HepG2 (cell line): ENCODE measurements around the gene TRPC4AP.
A peak's percentile ranks its signal among the peaks of the same experiment; 100 is the strongest.

Source experiments
- ATAD3A ChIP-seq: sonication (generic); formaldehyde crosslinking; IDR thresholded peaks from 2 replicates; pipeline ENCODE4 v1.4.0; 2020; ENCODE audit warnings: missing genetic modification reagents
- ETV6 ChIP-seq: sonication (generic); formaldehyde crosslinking; conservative IDR thresholded peaks from 2 replicates; pipeline ENCODE4 v1.4.0; 2020; ENCODE audit warnings: missing genetic modification reagents
- FOXA3 ChIP-seq: IDR thresholded peaks from 2 replicates; pipeline ENCODE4 v1.6.1; 2016; ENCODE audit warnings: missing genetic modification reagents, missing compliant biosample characterization
- POLR2A ChIP-seq, 2 experiments: IDR thresholded peaks; 2 replicates each; pipeline ENCODE4 v1.6.1; 2011; ENCODE audit warnings: low read depth in 2 of 2, low read length in 2 of 2, mild to moderate bottlenecking in 1 of 2, moderate library complexity in 1 of 2; ENCODE audit not compliant: insufficient read depth in 1 of 2
- RFX5 ChIP-seq: IDR thresholded peaks from 2 replicates; pipeline ENCODE4 v1.6.1; 2011; ENCODE audit warnings: low read depth, low read length, improper control_type of control experiment
- ZNF232 ChIP-seq: sonication (generic); formaldehyde crosslinking; IDR thresholded peaks from 2 replicates; pipeline ENCODE4 v1.4.0; 2020; ENCODE audit warnings: missing genetic modification reagents, borderline replicate concordance
- ZNF3 ChIP-seq: IDR thresholded peaks from 2 replicates; pipeline ENCODE4 v1.7.0; 2017; ENCODE audit warnings: inconsistent platforms
- TF ChIP-seq, protein P1 (sequence below): sonication (generic); formaldehyde crosslinking; IDR thresholded peaks from 2 replicates; pipeline ENCODE4 v1.5.0; 2020; ENCODE audit warnings: mild to moderate bottlenecking, missing genetic modification reagents, moderate library complexity
- TF ChIP-seq, protein P2 (sequence below): sonication (generic); formaldehyde crosslinking; IDR thresholded peaks from 2 replicates; pipeline ENCODE4 v1.4.0; 2020; ENCODE audit warnings: low read depth, missing genetic modification reagents

DNA sequence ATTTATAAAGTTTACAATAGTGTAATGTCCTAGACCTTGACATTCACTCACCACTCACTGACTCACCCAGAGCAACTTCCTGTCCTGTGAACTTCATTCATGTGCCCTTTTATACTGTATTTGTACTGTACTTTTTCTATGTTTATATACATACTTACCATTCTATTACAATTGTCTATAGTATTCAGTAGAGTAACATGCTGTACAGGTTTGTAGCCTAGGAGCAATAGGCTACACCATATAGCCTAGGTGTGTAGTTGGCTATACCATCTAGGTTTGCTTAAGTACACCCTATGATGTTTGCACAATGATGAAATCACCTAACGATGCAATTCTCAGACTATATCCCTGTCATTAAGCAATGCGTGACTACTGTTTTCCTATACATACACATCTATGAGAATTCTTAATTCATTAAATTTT lies 37.1 kb upstream of the TRPC4AP start:
- TF ChIP-seq ZNF232 (no peak), RFX5 (no peak), ETV6 (CRISPR knock-in tag) (no peak), ATAD3A (CRISPR knock-in tag) (no peak), POLR2A (IDR thresholded peaks at IDR 0.05; ENCODE audit: insufficient read depth in 1 of 2, low read depth in 2 of 2, low read length in 2 of 2) (no peak), FOXA3 (peak; percentile 92), ZNF3 (no peak)
- TF ChIP-seq, protein P1, sequence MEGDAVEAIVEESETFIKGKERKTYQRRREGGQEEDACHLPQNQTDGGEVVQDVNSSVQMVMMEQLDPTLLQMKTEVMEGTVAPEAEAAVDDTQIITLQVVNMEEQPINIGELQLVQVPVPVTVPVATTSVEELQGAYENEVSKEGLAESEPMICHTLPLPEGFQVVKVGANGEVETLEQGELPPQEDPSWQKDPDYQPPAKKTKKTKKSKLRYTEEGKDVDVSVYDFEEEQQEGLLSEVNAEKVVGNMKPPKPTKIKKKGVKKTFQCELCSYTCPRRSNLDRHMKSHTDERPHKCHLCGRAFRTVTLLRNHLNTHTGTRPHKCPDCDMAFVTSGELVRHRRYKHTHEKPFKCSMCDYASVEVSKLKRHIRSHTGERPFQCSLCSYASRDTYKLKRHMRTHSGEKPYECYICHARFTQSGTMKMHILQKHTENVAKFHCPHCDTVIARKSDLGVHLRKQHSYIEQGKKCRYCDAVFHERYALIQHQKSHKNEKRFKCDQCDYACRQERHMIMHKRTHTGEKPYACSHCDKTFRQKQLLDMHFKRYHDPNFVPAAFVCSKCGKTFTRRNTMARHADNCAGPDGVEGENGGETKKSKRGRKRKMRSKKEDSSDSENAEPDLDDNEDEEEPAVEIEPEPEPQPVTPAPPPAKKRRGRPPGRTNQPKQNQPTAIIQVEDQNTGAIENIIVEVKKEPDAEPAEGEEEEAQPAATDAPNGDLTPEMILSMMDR, result no peak
- TF ChIP-seq, protein P2, sequence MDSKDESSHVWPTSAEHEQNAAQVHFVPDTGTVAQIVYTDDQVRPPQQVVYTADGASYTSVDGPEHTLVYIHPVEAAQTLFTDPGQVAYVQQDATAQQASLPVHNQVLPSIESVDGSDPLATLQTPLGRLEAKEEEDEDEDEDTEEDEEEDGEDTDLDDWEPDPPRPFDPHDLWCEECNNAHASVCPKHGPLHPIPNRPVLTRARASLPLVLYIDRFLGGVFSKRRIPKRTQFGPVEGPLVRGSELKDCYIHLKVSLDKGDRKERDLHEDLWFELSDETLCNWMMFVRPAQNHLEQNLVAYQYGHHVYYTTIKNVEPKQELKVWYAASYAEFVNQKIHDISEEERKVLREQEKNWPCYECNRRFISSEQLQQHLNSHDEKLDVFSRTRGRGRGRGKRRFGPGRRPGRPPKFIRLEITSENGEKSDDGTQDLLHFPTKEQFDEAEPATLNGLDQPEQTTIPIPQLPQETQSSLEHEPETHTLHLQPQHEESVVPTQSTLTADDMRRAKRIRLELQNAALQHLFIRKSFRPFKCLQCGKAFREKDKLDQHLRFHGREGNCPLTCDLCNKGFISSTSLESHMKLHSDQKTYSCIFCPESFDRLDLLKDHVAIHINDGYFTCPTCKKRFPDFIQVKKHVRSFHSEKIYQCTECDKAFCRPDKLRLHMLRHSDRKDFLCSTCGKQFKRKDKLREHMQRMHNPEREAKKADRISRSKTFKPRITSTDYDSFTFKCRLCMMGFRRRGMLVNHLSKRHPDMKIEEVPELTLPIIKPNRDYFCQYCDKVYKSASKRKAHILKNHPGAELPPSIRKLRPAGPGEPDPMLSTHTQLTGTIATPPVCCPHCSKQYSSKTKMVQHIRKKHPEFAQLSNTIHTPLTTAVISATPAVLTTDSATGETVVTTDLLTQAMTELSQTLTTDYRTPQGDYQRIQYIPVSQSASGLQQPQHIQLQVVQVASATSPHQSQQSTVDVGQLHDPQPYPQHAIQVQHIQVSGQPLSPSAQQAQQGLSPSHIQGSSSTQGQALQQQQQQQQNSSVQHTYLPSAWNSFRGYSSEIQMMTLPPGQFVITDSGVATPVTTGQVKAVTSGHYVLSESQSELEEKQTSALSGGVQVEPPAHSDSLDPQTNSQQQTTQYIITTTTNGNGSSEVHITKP (CRISPR knock-in tag), result peak; percentile 72; the same call in 1 of the 2 replicates
